HG03442 (cell line): ENCODE results near the gene TRIM59.
"Not testable (repeated sequence)": the region's sequence is repeated elsewhere in the genome, so short reads cannot be mapped to it uniquely, and the experiment has no call there.

Experiments used
- ATAC-seq: cut with Tn5 transposase; IDR thresholded peaks from one replicate; pipeline ENCODE4 v1.9.1; 2021; ENCODE audit warnings: mild to moderate bottlenecking, moderate library complexity; ENCODE audit not compliant: unreplicated experiment

Gene TRIM59

GRCh38 chr3:160458151-160458550 is 8.6 kb upstream of the TRIM59 start:
- ATAC-seq = no peak

GRCh38 chr3:160455846-160456245 is 6.3 kb upstream of the TRIM59 start:
- no peak for ATAC-seq

DNA sequence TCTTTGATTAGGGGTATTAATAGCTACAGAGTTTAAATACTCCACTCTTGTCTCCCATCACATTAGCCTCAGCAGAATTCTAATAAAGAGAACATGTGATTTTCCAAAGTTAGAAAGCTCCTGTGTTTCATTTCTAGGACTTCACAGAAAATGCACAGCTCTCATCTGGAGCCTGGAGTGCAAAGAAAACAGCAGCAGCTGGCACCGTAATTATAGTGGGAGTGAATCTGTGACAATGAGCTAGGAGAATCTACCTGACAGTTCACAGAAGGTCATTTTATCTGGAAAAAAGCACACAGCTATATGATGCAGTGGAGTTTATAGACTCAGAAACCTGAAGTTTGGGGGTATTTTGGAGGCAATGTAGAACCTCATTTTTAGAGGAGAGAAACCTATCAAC is 5.4 kb upstream of the TRIM59 start:
- ATAC-seq = no peak

- not testable (repeated sequence) for ATAC-seq
Measured at GRCh38 chr3:160452251-160452650, 2.7 kb upstream of the TRIM59 start.

- ATAC-seq = no peak
Measured at GRCh38 chr3:160451602-160452001, 2.0 kb upstream of the TRIM59 start.

DNA sequence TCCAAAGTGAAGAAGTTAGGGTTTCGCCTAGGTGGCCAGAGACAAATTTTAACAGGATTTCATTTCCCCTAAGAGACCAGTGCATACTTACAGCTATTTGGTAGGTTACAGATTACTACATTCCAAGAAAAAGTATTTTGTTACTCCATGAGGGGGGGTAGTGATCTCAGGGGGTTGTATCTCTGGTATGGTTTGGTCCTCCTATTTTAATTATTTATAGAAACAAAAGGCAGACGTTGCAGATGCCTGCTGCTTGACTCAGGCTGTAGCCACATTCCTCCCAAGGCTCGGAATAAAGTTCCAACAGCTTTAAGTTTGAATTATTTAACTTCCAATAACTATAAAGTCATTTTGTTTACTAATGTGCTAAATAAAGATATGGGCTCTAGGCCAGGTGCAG is 1.3 kb upstream of the TRIM59 start:
- no peak for ATAC-seq

DNA sequence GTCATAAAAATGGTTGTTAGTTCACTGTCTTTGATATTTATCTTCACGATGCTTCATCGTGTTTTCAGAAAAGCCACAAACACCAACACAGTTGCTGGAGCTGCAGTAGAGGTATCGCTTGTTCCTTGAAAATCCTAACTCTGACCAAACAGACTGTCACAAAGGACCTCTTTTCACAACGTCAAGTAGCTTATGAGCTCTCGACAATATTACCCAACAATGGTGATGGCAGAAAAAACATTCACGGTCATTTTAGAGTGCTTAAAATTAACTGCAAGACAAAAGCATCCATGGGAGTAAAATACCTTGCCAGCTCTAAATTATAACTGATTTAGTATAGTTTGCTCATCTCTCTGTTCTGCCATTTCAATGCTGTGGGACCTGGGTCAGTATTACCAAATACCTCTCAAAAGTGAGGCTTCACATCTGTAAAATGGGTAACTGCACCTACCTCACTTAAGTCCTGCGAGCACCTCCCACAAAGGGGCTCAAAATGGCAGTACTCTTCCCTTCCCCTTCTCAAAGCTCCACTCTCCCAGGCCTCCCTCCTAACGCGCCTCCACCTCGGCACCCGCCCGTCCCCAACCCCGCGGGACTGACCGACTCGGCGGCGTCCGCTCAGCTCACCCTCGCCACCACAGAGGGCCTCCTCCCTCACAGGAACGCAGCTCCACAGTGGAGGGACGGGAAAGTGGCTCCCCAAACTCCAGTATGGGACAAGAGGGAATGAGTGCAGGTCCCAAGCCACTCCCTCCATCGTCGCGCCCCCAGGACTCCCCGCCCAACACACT is 546 bp downstream of the TRIM59 start:
- peak; percentile 39 for ATAC-seq

DNA sequence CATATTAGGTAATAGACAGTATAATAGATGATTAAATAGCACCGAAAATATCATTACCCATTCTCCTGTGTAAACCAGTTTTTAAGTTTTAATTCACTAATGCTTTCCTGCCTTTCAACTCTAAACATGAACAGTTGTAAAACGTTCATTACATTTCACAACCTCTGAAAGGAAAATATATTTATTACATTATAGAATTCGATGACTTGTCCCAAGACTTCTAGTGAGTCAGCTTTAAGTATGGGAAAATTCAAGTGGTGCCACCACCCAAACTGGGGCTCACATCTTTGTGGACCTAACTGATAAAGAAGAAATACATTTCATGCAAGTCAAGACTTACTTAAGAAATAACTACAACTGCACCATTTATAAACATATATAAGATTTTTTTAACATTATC is 2.0 kb downstream of the TRIM59 start:
- ATAC-seq = no peak

DNA sequence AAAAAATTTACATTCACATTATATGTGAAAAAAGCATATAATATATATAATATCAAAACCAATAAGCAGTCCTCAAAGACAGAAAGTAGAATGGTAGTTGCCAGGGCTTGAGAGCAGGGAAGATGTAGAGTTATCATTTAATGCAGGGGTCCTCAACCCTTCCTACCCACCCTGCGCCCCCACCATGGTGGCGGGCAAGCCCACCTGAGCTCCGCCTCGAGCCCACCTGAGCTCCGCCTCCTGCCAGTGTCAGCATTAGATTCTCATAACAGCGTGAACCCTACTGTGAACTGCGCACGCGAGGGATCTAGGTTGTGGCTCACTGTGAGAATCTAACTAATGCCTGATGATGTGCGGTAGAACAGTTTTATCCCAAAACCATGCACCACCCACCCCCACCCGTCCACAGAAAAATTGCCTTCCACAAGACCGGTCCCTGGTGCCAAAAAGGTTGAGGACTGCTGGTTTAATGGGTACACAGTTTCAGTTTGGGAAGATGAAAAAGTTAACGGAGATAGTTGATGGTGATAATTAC is 3.0 kb downstream of the TRIM59 start:
- ATAC-seq = no peak

- no peak for ATAC-seq
Measured at GRCh38 chr3:160445854-160446253, 3.7 kb downstream of the TRIM59 start.

DNA sequence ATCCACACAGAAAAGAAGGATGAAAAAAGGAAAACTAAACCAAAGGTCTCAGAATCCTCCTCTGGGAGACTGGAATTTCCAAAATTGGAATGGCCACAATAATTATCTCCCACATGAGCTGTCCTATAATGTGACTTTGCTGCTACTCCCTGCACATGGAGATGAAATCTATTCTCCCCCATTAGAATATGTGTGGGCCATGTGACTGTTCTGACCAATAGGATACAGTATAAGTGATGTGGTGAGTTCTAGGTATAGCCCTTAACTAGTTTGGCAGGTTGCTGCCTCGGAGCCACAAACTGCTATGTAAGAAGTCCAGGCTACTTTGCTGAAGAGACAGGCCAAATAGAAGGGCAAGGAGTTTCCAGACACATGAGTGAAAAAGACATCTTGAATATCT is 5.2 kb downstream of the TRIM59 start:
- ATAC-seq = no peak

GRCh38 chr3:160440687-160441086 is 8.9 kb downstream of the TRIM59 start:
- no peak for ATAC-seq

DNA sequence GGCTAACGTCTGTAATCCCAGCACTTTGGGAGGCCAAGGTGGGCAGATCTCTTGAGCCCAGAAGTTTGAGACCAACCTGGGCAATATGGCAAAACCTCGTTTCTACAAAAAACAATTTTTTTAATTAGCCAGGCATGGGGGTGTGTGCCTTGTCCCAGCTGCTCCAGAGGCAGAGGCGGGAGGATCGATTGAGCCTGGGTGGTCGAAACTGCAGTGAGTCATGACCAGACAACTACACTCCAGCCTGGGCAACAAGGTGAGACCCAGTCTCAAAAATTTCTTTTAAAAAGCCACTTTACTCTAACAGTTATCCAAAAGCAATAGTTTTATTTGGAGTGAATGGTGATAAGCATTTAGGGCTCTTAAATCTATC is 12.5 kb downstream of the TRIM59 start:
- no peak for ATAC-seq

- ATAC-seq = no peak
Measured at GRCh38 chr3:160435747-160436146, 13.8 kb downstream of the TRIM59 start.

DNA sequence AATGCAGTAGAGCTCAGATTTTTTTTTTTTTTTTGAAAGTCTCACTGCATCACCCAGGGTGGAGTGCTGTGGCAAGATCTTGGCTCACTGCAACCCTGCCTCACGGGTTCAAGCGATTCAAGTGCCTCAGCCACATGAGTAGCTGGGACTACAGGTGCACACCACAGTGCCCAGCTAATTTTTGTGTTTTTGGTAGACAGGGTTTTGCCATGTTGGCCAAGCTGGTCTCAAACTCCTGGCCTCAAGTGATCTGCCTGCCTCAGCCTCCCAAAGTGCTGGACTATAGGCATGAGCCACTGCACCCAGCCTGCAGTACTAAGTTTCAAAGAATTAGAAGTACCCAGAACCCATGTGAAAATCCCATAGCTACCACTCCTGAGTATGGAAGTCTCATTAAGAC is 14.5 kb downstream of the TRIM59 start:
- ATAC-seq = no peak

DNA sequence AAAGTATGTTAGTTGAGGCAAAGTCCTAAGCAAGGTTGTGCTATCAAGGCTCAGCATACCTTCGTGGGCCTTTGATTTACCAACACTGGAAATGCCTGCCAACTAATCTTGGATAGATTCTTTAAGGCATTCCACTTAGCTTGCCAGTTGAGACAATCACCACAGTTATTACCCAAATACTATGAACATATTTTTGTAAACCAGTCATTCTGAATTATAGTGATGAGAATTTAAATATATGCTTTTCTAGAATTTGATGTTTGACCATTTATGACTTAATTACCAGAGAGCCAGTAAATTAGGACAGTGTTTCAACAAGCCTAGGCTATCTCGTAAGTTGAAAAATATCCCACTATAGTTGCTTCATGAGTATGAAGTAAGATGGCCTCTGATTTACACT is 15.5 kb downstream of the TRIM59 start:
- ATAC-seq = no peak

- ATAC-seq = no peak
Measured at GRCh38 chr3:160427832-160428424, 21.7 kb downstream of the TRIM59 start.

DNA sequence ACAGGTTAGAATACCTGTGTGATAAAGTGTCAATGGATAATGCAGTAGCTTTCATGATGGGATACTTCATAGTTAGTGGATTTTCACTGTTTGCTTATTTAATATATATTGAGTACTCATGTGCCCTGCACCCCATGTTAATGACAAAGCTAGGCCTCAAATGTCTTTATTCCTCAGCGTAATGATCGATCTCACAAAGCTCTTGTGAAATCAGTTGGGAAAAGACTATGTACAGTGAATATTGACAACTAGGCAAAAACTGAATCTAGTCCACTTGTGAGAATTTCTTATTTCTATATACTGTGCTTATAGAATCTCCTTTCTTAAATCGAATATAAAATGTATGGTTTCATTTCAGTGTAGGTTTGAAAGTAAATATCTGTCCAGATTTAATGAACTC is 32.3 kb downstream of the TRIM59 start:
- ATAC-seq = no peak

GRCh38 chr3:160413613-160414248 is 35.9 kb downstream of the TRIM59 start:
- peak; percentile 85 for ATAC-seq

GRCh38 chr3:160412477-160412876 is 37.1 kb downstream of the TRIM59 start:
- ATAC-seq = no peak

GRCh38 chr3:160409812-160410610 is 39.6 kb downstream of the TRIM59 start:
- no peak for ATAC-seq
